K562 (cell line): ENCODE results near the gene CACNA2D2. TPM values are rescaled to one million over a fixed set of nuclear protein-coding genes. Genes with fewer than 3 reads are reported as not detected.

ENCODE experiments used
- ATAC-seq: fragments of 200-7000 bp; cut with Tn5 transposase; 3 replicates; pipeline ENCODE4 v1.9.1; 2020; ENCODE audit warnings: moderate library complexity
- BruUV-seq: library from RNA; stranded (reverse); fragments of 400-500 nt; replicated peaks from 2 replicates; lab custom pipeline; 2021; lab: Mats Ljungman, UMichigan
- CTCF ChIA-PET: fragments of 300-600 bp; formaldehyde crosslinking; extraction: SDS; loops from one replicate; lab custom pipeline; 2021; ENCODE audit warnings: low intra/inter-chr PET ratio; lab: Yijun Ruan, JAX
- POLR2A ChIA-PET: fragments of 300-600, 350-650 bp; sonication (Branson Sonifier 250); formaldehyde crosslinking; extraction: SDS; loops from one replicate; lab custom pipeline; 2021; ENCODE audit warnings: antibody characterized with exemption, inconsistent platforms; lab: Yijun Ruan, JAX
- DNase-seq, 4 experiments: peaks; one replicate each; pipeline versions ENCODE4 v3.0.0 to v3.0.0-alpha.2; 2011 to 2018; ENCODE audit warnings: low spot score in 3 of 4, mixed read lengths in 3 of 4; ENCODE audit errors: extremely low read depth in 1 of 4
- FAIRE-seq: peaks from 2 replicates; lab custom pipeline; 2011; peaks lifted over from hg19 to GRCh38; lab: Jason Lieb, UNC
- H2AFZ ChIP-seq: 2 replicates; pipeline ENCODE4 v1.6.0; 2011; ENCODE audit warnings: low read depth, low read length, control low read depth, inconsistent platforms
- H3K27ac ChIP-seq: fragments of 200-600 bp; 3 replicates; pipeline ENCODE4 v1.8.0; 2011; ENCODE audit warnings: low read depth, mild to moderate bottlenecking, control low read depth, inconsistent platforms, low read length, moderate library complexity, mixed read lengths; ENCODE audit errors: extremely low read depth
- H3K27me3 ChIP-seq, 2 experiments: fragments of 300-600 bp in 1 of 2; 2 replicates in 1 of 2; 3 replicates in 1 of 2; pipeline versions ENCODE4 v1.6.0 to v1.8.0; 2011; ENCODE audit warnings: inconsistent platforms in 2 of 2, low read length in 2 of 2, mild to moderate bottlenecking in 1 of 2, mixed read lengths in 1 of 2, moderate library complexity in 1 of 2; ENCODE audit not compliant: control insufficient read depth in 2 of 2, insufficient read depth in 2 of 2
- H3K36me3 ChIP-seq: fragments of 300-600 bp; 3 replicates; pipeline ENCODE4 v1.8.0; 2011; ENCODE audit warnings: mild to moderate bottlenecking, low read length, inconsistent platforms; ENCODE audit not compliant: control insufficient read depth, insufficient read depth
- H3K4me1 ChIP-seq, 2 experiments: fragments of 200-600 bp in 1 of 2; replicated peaks in 1 of 2; 2 replicates in 1 of 2; 3 replicates in 1 of 2; pipeline versions ENCODE4 v1.5.1 to v1.8.0; 2011; ENCODE audit warnings: inconsistent platforms in 2 of 2, low read length in 2 of 2, mild to moderate bottlenecking in 1 of 2, mixed read lengths in 1 of 2, moderate library complexity in 1 of 2; ENCODE audit not compliant: control insufficient read depth in 2 of 2, insufficient read depth in 2 of 2
- H3K4me2 ChIP-seq: 2 replicates; pipeline ENCODE4 v1.6.1; 2011; ENCODE audit warnings: low read length, control low read depth, inconsistent platforms, mixed read lengths; ENCODE audit not compliant: insufficient read depth
- H3K4me3 ChIP-seq: fragments of 200-600 bp; sonication (generic), shearing (Covaris generic); 2 replicates; pipeline ENCODE4 v1.5.1; 2016; ENCODE audit warnings: control low read depth, inconsistent platforms
- H3K79me2 ChIP-seq: fragments of 200-600 bp; 3 replicates; pipeline ENCODE4 v1.8.0; 2011; ENCODE audit warnings: low read length, inconsistent platforms; ENCODE audit not compliant: control insufficient read depth, insufficient read depth
- H3K9ac ChIP-seq, 2 experiments: 2 replicates each; pipeline versions ENCODE4 v1.6.0 to v1.6.1; 2011; ENCODE audit warnings: low read depth in 2 of 2, low read length in 2 of 2, control low read depth in 1 of 2, inconsistent platforms in 1 of 2, mild to moderate bottlenecking in 1 of 2, mixed read lengths in 1 of 2; ENCODE audit not compliant: insufficient read depth in 1 of 2
- H3K9me1 ChIP-seq: one replicate; pipeline ENCODE4 v1.6.0; 2011; ENCODE audit warnings: inconsistent platforms, mild to moderate bottlenecking, low read length, moderate library complexity; ENCODE audit not compliant: control insufficient read depth, insufficient read depth
- H3K9me3 ChIP-seq: replicated peaks from 2 replicates; pipeline ENCODE4 v1.5.1; 2011; ENCODE audit warnings: low read depth, low read length, inconsistent platforms; ENCODE audit not compliant: control insufficient read depth, insufficient read depth
- H4K20me1 ChIP-seq: replicated peaks from 2 replicates; pipeline ENCODE4 v1.6.1; 2011; ENCODE audit warnings: low read length, inconsistent platforms, mixed read lengths; ENCODE audit not compliant: control insufficient read depth, insufficient read depth
- BCOR ChIP-seq: fragments of 450-650 bp; IDR thresholded peaks from 2 replicates; pipeline ENCODE4 v1.6.1; 2016
- CBFA2T2 ChIP-seq: fragments of 450-650 bp; conservative IDR thresholded peaks from 2 replicates; pipeline ENCODE4 v1.6.1; 2017; ENCODE audit warnings: mild to moderate bottlenecking
- GTF2A2 ChIP-seq: IDR thresholded peaks from 2 replicates; pipeline ENCODE4 v1.6.1; 2016; ENCODE audit warnings: mild to moderate bottlenecking, missing genetic modification characterization, missing compliant biosample characterization
- RBM14 ChIP-seq: fragments of 200-400 bp; formaldehyde crosslinking; IDR thresholded peaks from 2 replicates; pipeline ENCODE4 v1.6.1; 2018; ENCODE audit warnings: low read depth, mild to moderate bottlenecking, low read length, moderate library complexity, borderline replicate concordance; ENCODE audit not compliant: insufficient read depth
- TEAD2 ChIP-seq: fragments of 450-650 bp; IDR thresholded peaks from 2 replicates; pipeline ENCODE4 v1.6.1; 2016; ENCODE audit warnings: missing genetic modification characterization, control low read depth, missing compliant biosample characterization
- TFAM ChIP-seq: fragments of 250-450 bp; sonication (Bioruptor Pico); conservative IDR thresholded peaks from 2 replicates; pipeline ENCODE4 v1.5.0; 2021; ENCODE audit warnings: mild to moderate bottlenecking, moderate library complexity
- TFAP4 ChIP-seq: sonication (generic); formaldehyde crosslinking; IDR thresholded peaks from 2 replicates; pipeline ENCODE4 v1.8.0; 2022; ENCODE audit warnings: missing genetic modification reagents, mild to moderate bottlenecking, moderate library complexity, borderline replicate concordance
- ZNF354B ChIP-seq: fragments of 250-450 bp; sonication (Bioruptor Pico); IDR thresholded peaks from 2 replicates; pipeline ENCODE4 v1.4.0; 2020
- ZNF444 ChIP-seq: fragments of 250-450 bp; sonication (Bioruptor Pico); IDR thresholded peaks from 2 replicates; pipeline ENCODE4 v1.4.0; 2020; ENCODE audit warnings: mild to moderate bottlenecking, moderate library complexity
- WGBS: fragments of 100-300 bp; shearing (Covaris generic); methylation state at CpG from one replicate; pipeline ENCODE4 v1.1.6; 2016; ENCODE audit warnings: low coverage, mixed read lengths; ENCODE audit not compliant: insufficient coverage; ENCODE audit errors: missing lambda C conversion rate; 5-methylcytosine and 5-hydroxymethylcytosine counted together
- in situ Hi-C: fragments of 300-500 bp; cut with MboI; formaldehyde crosslinking; loops from 4 replicates; pipeline ENCODE4 v1.15.0; 2018; ENCODE audit warnings: inconsistent platforms, mixed read lengths
- intact Hi-C: fragments of 100-400 bp; cut with micrococcal nuclease; formaldehyde crosslinking; loops from 2 replicates; pipeline ENCODE4 v1.14.2; 2022
- polyA plus RNA-seq, 8 experiments: library from polyadenylated mRNA; depleted of rRNA in 4 of 8; stranded (reverse) in 5 of 8; unstranded in 3 of 8; fragments of >200 nt; fragmentation: Nextera tagmentation in 2 of 8; fragmentation: Illumina TruSeq in 1 of 8; extraction: Ambion mirVana in 2 of 8; extraction: Trizol in 1 of 8; gene quantifications; 2 replicates each; pipeline versions ENCODE4 v1.2.1 to v1.2.3, GENCODE V29; 2011 to 2014; ENCODE audit warnings: inconsistent platforms in 1 of 8, missing spikeins in 1 of 8
- total RNA-seq, 7 experiments: library from RNA; depleted of rRNA in 6 of 7; stranded (reverse); fragments of >200 nt in 6 of 7; fragmentation: Illumina TruSeq in 2 of 7; extraction: Trizol in 2 of 7; gene quantifications; 2 replicates each; pipeline versions ENCODE4 v1.2.1 to v1.2.3, GENCODE V29; 2011 to 2021; ENCODE audit warnings: low replicate concordance in 1 of 7

The CACNA2D2 gene
- total and polyA plus RNA-seq, 9 of the 15 experiments (the other 6 are each of a cell fraction or from before 2014, with no cell fraction given): 0.11 to 0.58 (median 0.36) TPM; not detected in 2

- no peak for ATAC-seq
Observed at GRCh38 chr3:50318615-50319014, 184.8 kb downstream of the CACNA2D2 start.

GRCh38 chr3:50318163-50318562 is 185.3 kb downstream of the CACNA2D2 start:
- WGBS: 83% methylated on average over 2 of the region's 11 CpGs
- BruUV-seq: no TSS peak
- no peak overlapping the region for H2AFZ ChIP-seq
- CTCF ChIA-PET: no interaction called here
- H3K9ac ChIP-seq: peak overlapping the region in 1 of 2 experiments; percentile 83; a peak in 2 of 4 replicates
- no peak for ATAC-seq
- in situ Hi-C loops (no loop called here), intact Hi-C loops (no loop called here)
- H3K36me3 ChIP-seq: peaks cover 20% of the 10 kb centered on the region; the same call in 2 of the 3 replicates
- H3K9me1 ChIP-seq: no peaks in the 10 kb centered on the region
- H3K4me3 ChIP-seq: no peak overlapping the region
- DNase-seq: no peak
- no peak overlapping the region for H3K27ac ChIP-seq
- no peaks in the 10 kb centered on the region for H3K27me3 ChIP-seq
- POLR2A ChIA-PET: interaction anchor here (0.6 to 1.0 kb wide), 2 partner anchors 10 to 19 kb away, joined by 3 read pairs; partner anchors contain the start of genes HYAL3, NAA80 and TUSC2
- no peak for FAIRE-seq
- no peaks in the 10 kb centered on the region for H4K20me1 ChIP-seq
- H3K4me1 ChIP-seq: peaks cover 27 to 68% of the 10 kb centered on the region in 2 experiments
- no peaks in the 10 kb centered on the region for H3K9me3 ChIP-seq
- H3K4me2 ChIP-seq: no peak overlapping the region
- H3K79me2 ChIP-seq: peaks cover 22% of the 10 kb centered on the region
- TF ChIP-seq ZNF444 (CRISPR knock-in tag) (no peak), TFAM (CRISPR knock-in tag) (no peak), GTF2A2 (no peak), TFAP4 (CRISPR knock-in tag) (0 out of 2 replicates have a peak, but pooled peaks have one; percentile 2), RBM14 (no peak), ZNF354B (CRISPR knock-in tag) (no peak), BCOR (no peak)

More at GRCh38 chr3:50318615-50319014, 184.8 kb downstream of the CACNA2D2 start:
- Histone ChIP-seq H3K9me1 (no peaks in the 10 kb centered on the region), H3K4me3 (no peak overlapping the region), H3K9ac (peak overlapping the region in 1 of 2 experiments; percentile 83; a peak in 2 of 4 replicates), H3K36me3 (peaks cover 20% of the 10 kb centered on the region; the same call in 2 of the 3 replicates), H3K27me3 (no peaks in the 10 kb centered on the region), H3K9me3 (no peaks in the 10 kb centered on the region), H3K79me2 (peaks cover 22% of the 10 kb centered on the region), H3K27ac (no peak overlapping the region; the same call in 2 of the 3 replicates), H3K4me1 (peaks cover 27 to 70% of the 10 kb centered on the region in 2 experiments), H4K20me1 (no peaks in the 10 kb centered on the region), H3K4me2 (no peak overlapping the region), H2AFZ (no peak overlapping the region)
- TF ChIP-seq CBFA2T2 (no peak), TEAD2 (tag) (no peak), TFAP4 (CRISPR knock-in tag) (0 out of 2 replicates have a peak, but pooled peaks have one; percentile 16)
- 80% methylated on average over 1 of the region's 10 CpGs for WGBS
- DNase-seq (no peak), FAIRE-seq (no peak)
- ChIA-PET CTCF (no interaction called here), POLR2A (interaction anchor here (0.6 to 1.1 kb wide), 6 partner anchors 9 to 104 kb away, joined by 3 to 5 read pairs (median 3); partner anchors contain the start of genes HYAL1, IFRD2 and TUSC2)
- BruUV-seq: no TSS peak
- intact Hi-C loops (no loop called here), in situ Hi-C loops (no loop called here)
